Urinary bladder (tissue), 4 donors: ENCODE results near the gene ADAP1. TPM values are rescaled to one million over a fixed set of nuclear protein-coding genes. Genes with fewer than 3 reads are reported as not detected.

Experiments
- DNase-seq: peaks from one replicate; pipeline ENCODE4 v3.0.0-alpha.2; 2015; ENCODE audit errors: extremely low spot score
- H3K27ac ChIP-seq: one replicate; pipeline ENCODE4 v1.5.1; 2013; ENCODE audit warnings: low read depth, mild to moderate bottlenecking, moderate library complexity
- H3K36me3 ChIP-seq: one replicate; pipeline ENCODE4 v1.6.1; 2013; ENCODE audit warnings: mild to moderate bottlenecking, moderate library complexity; ENCODE audit not compliant: insufficient read depth
- H3K4me1 ChIP-seq: one replicate; pipeline ENCODE4 v1.6.1; 2013; ENCODE audit warnings: mild to moderate bottlenecking, moderate library complexity; ENCODE audit not compliant: insufficient read depth
- H3K4me3 ChIP-seq: one replicate; pipeline ENCODE4 v1.5.1; 2013; ENCODE audit warnings: low read depth, low read length
- WGBS: extraction: QIAGEN DNeasy Blood & Tissue Kit; methylation state at CpG from one replicate; pipeline ENCODE4 v1.1.7; 2013; 5-methylcytosine and 5-hydroxymethylcytosine counted together
- polyA plus RNA-seq: library from polyadenylated mRNA; stranded (reverse); fragments of 200-250 nt; gene quantifications from one replicate; pipeline ENCODE4 v1.2.3, GENCODE V29; 2013
- total RNA-seq: library from RNA; depleted of rRNA; stranded (reverse); fragments of >200 nt; gene quantifications from one replicate; pipeline ENCODE4 v1.2.3, GENCODE V29; 2014
- donor health status: healthy with polysubstance abuse.
- donor health status: healthy.

The ADAP1 gene
- total and polyA plus RNA-seq, 2 donors: 11.7 to 13.7 TPM

- Histone ChIP-seq H3K4me1 (no peaks in the 10 kb centered on the region), H3K4me3 (peak overlapping the region; percentile 92), H3K36me3 (no peaks in the 10 kb centered on the region), H3K27ac (no peak overlapping the region)
- WGBS: 44% methylated on average over 7 of the region's 7 CpGs
- no peak for DNase-seq
Observed at GRCh38 chr7:974172-974571, 19.7 kb upstream of the ADAP1 start.

- Histone ChIP-seq H3K4me3 (no peak overlapping the region), H3K27ac (no peak overlapping the region), H3K4me1 (no peaks in the 10 kb centered on the region), H3K36me3 (peaks cover 2% of the 10 kb centered on the region)
- 85% methylated on average over 9 of the region's 9 CpGs for WGBS
- DNase-seq: no peak
Observed at GRCh38 chr7:973312-973711, 18.8 kb upstream of the ADAP1 start.

GRCh38 chr7:972676-973309 is 18.3 kb upstream of the ADAP1 start:
- Histone ChIP-seq H3K36me3 (peaks cover 5% of the 10 kb centered on the region), H3K27ac (no peak overlapping the region), H3K4me1 (no peaks in the 10 kb centered on the region), H3K4me3 (no peak overlapping the region)
- no peak for DNase-seq
- WGBS: 81% methylated on average over 10 of the region's 10 CpGs

GRCh38 chr7:972110-972509 is 17.6 kb upstream of the ADAP1 start:
- Histone ChIP-seq H3K4me3 (no peak overlapping the region), H3K27ac (no peak overlapping the region), H3K4me1 (no peaks in the 10 kb centered on the region), H3K36me3 (peaks cover 9% of the 10 kb centered on the region)
- no peak for DNase-seq
- 91% methylated on average over 12 of the region's 12 CpGs for WGBS

GRCh38 chr7:970744-971143 is 16.3 kb upstream of the ADAP1 start:
- DNase-seq: no peak
- Histone ChIP-seq H3K4me1 (no peaks in the 10 kb centered on the region), H3K36me3 (peaks cover 9% of the 10 kb centered on the region), H3K27ac (no peak overlapping the region), H3K4me3 (no peak overlapping the region)
- 87% methylated on average over 6 of the region's 6 CpGs for WGBS

GRCh38 chr7:969403-969802 is 14.9 kb upstream of the ADAP1 start:
- Histone ChIP-seq H3K4me3 (no peak overlapping the region), H3K4me1 (no peaks in the 10 kb centered on the region), H3K27ac (no peak overlapping the region), H3K36me3 (peaks cover 9% of the 10 kb centered on the region)
- 91% methylated on average over 11 of the region's 11 CpGs for WGBS
- DNase-seq: no peak

- Histone ChIP-seq H3K36me3 (peaks cover 9% of the 10 kb centered on the region), H3K4me1 (no peaks in the 10 kb centered on the region)
- WGBS: 88% methylated on average over 24 of the region's 24 CpGs
Observed at GRCh38 chr7:968205-969105, 14.0 kb upstream of the ADAP1 start.

GRCh38 chr7:967361-968082 is 13.0 kb upstream of the ADAP1 start:
- no peak for DNase-seq
- H3K27ac ChIP-seq: no peak overlapping the region
- peaks cover 9% of the 10 kb centered on the region for H3K36me3 ChIP-seq
- no peaks in the 10 kb centered on the region for H3K4me1 ChIP-seq
- H3K4me3 ChIP-seq: no peak overlapping the region
- WGBS: 88% methylated on average over 39 of the region's 39 CpGs

More at GRCh38 chr7:968205-969105, 14.0 kb upstream of the ADAP1 start:
- Histone ChIP-seq H3K4me3 (no peak overlapping the region), H3K27ac (no peak overlapping the region)
- no peak for DNase-seq

- no peaks in the 10 kb centered on the region for H3K4me1 ChIP-seq
- no peak for DNase-seq
- WGBS: 82% methylated on average over 22 of the region's 22 CpGs
Observed at GRCh38 chr7:966291-967069, 12.0 kb upstream of the ADAP1 start.

GRCh38 chr7:964401-965231 is 10.1 kb upstream of the ADAP1 start:
- Histone ChIP-seq H3K36me3 (peaks cover 9% of the 10 kb centered on the region), H3K4me3 (no peak overlapping the region), H3K27ac (no peak overlapping the region), H3K4me1 (no peaks in the 10 kb centered on the region)
- DNase-seq: no peak
- 28% methylated on average over 27 of the region's 27 CpGs for WGBS

More at GRCh38 chr7:966291-967069, 12.0 kb upstream of the ADAP1 start:
- no peak overlapping the region for H3K4me3 ChIP-seq
- no peak overlapping the region for H3K27ac ChIP-seq
- H3K36me3 ChIP-seq: peaks cover 9% of the 10 kb centered on the region

GRCh38 chr7:963236-964078 is 9.0 kb upstream of the ADAP1 start:
- WGBS: 41% methylated on average over 37 of the region's 37 CpGs
- H3K4me1 ChIP-seq: no peaks in the 10 kb centered on the region
- H3K36me3 ChIP-seq: peaks cover 8% of the 10 kb centered on the region
- no peak overlapping the region for H3K4me3 ChIP-seq
- no peak for DNase-seq
- no peak overlapping the region for H3K27ac ChIP-seq
